ENCODE data around the gene DBF4. TPM values are rescaled to one million over a fixed set of nuclear protein-coding genes. Genes with fewer than 3 reads are reported as not detected.

The DBF4 gene
- total and polyA plus RNA-seq, 2 of the 4 experiments (the other 2 are of a cell fraction) = 6.4 to 7.2 TPM

DNA sequence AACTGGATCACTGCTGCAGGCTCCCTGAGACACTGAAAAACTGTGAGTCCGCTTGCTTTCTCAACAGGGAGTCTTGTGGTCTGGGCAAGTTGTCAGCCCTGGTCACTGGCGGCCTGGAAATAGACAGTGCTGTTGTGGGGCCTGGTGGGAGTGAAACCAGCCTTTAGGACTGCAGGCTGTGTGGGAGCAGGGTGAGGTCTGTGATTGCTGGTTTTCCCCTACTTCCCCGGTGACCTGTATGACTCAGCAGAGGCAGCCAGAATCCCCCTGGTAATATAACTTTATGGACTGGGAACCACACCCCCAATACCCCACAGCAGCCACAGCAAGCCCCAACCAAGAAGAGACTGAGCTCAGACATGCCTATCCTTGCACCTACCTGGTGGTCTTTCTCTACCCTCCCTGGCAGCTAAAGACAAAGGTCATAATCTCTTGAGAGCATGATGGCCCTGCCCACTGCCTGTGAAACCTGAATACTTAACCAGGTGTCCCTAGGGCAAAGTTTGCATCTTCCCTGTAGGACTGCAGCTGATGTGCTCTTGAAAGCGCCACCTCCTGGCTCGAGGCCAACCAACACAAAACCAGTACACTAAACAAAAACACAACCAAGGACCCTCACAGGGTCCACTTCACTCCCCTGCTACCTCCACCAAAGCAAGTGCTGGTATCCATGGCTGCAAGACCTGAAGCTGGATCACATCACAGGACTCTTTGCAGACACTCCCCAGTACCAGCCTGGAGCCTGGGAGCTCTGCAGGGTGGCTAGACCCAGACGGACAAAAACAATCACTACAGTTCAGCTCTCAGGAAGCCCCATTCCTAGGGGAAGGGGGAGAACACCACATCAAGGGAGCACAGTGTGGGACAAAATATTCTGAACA lies 50.5 kb downstream of the DBF4 start:
- Histone ChIP-seq H4K91ac (ENCODE audit: insufficient read depth, low read depth, low read length) (no peak overlapping the region), H4K20me1 (ENCODE audit: insufficient read depth, low read length) (no peaks in the 10 kb centered on the region), H3K36me3 (ENCODE audit: control insufficient read depth, insufficient read depth, low read length) (no peaks in the 10 kb centered on the region), H2BK5ac (ENCODE audit: low read depth, low read length, poor library complexity, severe bottlenecking) (no peak overlapping the region), H3K4me2 (ENCODE audit: low read depth, low read length) (no peak overlapping the region), H3K9ac (ENCODE audit: low read depth, low read length) (no peak overlapping the region), H3K14ac (replicated peaks; ENCODE audit: low read depth, low read length) (no peak overlapping the region), H3K9me3 (ENCODE audit: control insufficient read depth, insufficient read depth, low read length) (no peaks in the 10 kb centered on the region), H3K4me3 (ENCODE audit: insufficient read depth, low read depth, low read length) (no peak overlapping the region), H3K27ac (ENCODE audit: insufficient read depth, low read length) (no peak overlapping the region), H3K23ac (ENCODE audit: low read depth, low read length) (no peak overlapping the region), H2BK120ac (ENCODE audit: low read depth, low read length) (no peak overlapping the region), H2BK20ac (ENCODE audit: low read depth, low read length) (no peak overlapping the region), H3K56ac (ENCODE audit: extremely low read depth, insufficient read depth, low read length) (no peak overlapping the region), H3K79me1 (ENCODE audit: low read depth in 1 of 2, low read length in 2 of 2) (no peaks in the 10 kb centered on the region), H3K27me3 (ENCODE audit: control insufficient read depth, insufficient read depth, low read length) (no peaks in the 10 kb centered on the region; the same call in 1 of the 2 replicates), H2AFZ (replicated peaks; ENCODE audit: low read length, poor library complexity) (no peak overlapping the region), H4K8ac (ENCODE audit: low read depth in 2 of 2, low read length in 2 of 2) (no peak overlapping the region), H3K4ac (ENCODE audit: low read depth, low read length) (no peak overlapping the region), H2AK5ac (ENCODE audit: low read depth, low read length) (no peak overlapping the region), H3K18ac (ENCODE audit: low read depth, low read length) (no peak overlapping the region), H2BK15ac (ENCODE audit: low read depth, low read length) (no peak overlapping the region), H2AK9ac (replicated peaks; ENCODE audit: low read depth, low read length, poor library complexity) (no peak overlapping the region), H3K9me1 (ENCODE audit: insufficient read depth, low read length) (no peaks in the 10 kb centered on the region), H3K4me1 (ENCODE audit: control insufficient read depth, insufficient read depth, low read length) (no peaks in the 10 kb centered on the region), H4K5ac (ENCODE audit: low read depth, low read length) (no peak overlapping the region)
- BruUV-seq (replicated peaks) = no TSS peak
- ChIA-PET POLR2A (ENCODE audit: unreplicated experiment) (interaction anchor here (0.6 kb wide), 1 partner anchor 50 kb away, joined by 5 read pairs; no protein-coding TSS in a partner anchor), CTCF (no interaction called here)
- in situ Hi-C loops (cut with MboI; ENCODE audit: low sequenced_read_pairs) (no loop called here), dilution Hi-C loops (cut with HindIII; ENCODE audit: low sequenced_read_pairs, unreplicated experiment) (no loop called here), intact Hi-C loops (cut with micrococcal nuclease) (no loop called here)
- no peak for ATAC-seq (ENCODE audit: low read depth)
- DNase-seq = no peak
- WGBS, 2 experiments (ENCODE audit: extremely low coverage in 2 of 2, insufficient read length in 1 of 2) = 57% methylated on average over 1 of the region's 6 CpGs; no CpG with 5 or more reads in 1 of the 2 experiments
- no peak for TF ChIP-seq FOS (IDR thresholded peaks at IDR 0.05; ENCODE audit: low read depth, low read length)
- no peak for TF ChIP-seq SMC3 (IDR thresholded peaks at IDR 0.05; ENCODE audit: low read depth, low read length)
- no peak for TF ChIP-seq MXI1 (IDR thresholded peaks at IDR 0.05; ENCODE audit: borderline replicate concordance, low read depth, low read length)
- no peak for TF ChIP-seq MAZ (IDR thresholded peaks at IDR 0.05; ENCODE audit: borderline replicate concordance, low read depth, low read length)
- no peak for TF ChIP-seq CHD1 (IDR thresholded peaks at IDR 0.05; ENCODE audit: low read depth, low read length)
- TF ChIP-seq, protein P1, sequence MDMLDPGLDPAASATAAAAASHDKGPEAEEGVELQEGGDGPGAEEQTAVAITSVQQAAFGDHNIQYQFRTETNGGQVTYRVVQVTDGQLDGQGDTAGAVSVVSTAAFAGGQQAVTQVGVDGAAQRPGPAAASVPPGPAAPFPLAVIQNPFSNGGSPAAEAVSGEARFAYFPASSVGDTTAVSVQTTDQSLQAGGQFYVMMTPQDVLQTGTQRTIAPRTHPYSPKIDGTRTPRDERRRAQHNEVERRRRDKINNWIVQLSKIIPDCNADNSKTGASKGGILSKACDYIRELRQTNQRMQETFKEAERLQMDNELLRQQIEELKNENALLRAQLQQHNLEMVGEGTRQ (IDR thresholded peaks at IDR 0.05; ENCODE audit: low read depth, low read length) = no peak
- TF ChIP-seq RFX5 (IDR thresholded peaks at IDR 0.05; ENCODE audit: low read depth, low read length) = no peak
- no peak for TF ChIP-seq BHLHE40 (IDR thresholded peaks at IDR 0.05; ENCODE audit: low read depth, low read length)
- no peak for TF ChIP-seq MAFK (IDR thresholded peaks at IDR 0.05; ENCODE audit: low read depth, low read length)
- no peak for TF ChIP-seq POLR2A (IDR thresholded peaks at IDR 0.05; ENCODE audit: low read depth, low read length)
- no peak for TF ChIP-seq NFE2L2 (IDR thresholded peaks at IDR 0.05; ENCODE audit: low read depth, low read length)
- TF ChIP-seq CEBPB (IDR thresholded peaks at IDR 0.05; ENCODE audit: low read depth, low read length) = no peak
- no peak for TF ChIP-seq RCOR1 (IDR thresholded peaks at IDR 0.05; ENCODE audit: insufficient replicate concordance, low read length)
- TF ChIP-seq, protein P2, sequence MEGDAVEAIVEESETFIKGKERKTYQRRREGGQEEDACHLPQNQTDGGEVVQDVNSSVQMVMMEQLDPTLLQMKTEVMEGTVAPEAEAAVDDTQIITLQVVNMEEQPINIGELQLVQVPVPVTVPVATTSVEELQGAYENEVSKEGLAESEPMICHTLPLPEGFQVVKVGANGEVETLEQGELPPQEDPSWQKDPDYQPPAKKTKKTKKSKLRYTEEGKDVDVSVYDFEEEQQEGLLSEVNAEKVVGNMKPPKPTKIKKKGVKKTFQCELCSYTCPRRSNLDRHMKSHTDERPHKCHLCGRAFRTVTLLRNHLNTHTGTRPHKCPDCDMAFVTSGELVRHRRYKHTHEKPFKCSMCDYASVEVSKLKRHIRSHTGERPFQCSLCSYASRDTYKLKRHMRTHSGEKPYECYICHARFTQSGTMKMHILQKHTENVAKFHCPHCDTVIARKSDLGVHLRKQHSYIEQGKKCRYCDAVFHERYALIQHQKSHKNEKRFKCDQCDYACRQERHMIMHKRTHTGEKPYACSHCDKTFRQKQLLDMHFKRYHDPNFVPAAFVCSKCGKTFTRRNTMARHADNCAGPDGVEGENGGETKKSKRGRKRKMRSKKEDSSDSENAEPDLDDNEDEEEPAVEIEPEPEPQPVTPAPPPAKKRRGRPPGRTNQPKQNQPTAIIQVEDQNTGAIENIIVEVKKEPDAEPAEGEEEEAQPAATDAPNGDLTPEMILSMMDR (conservative IDR thresholded peaks at IDR 0.05; ENCODE audit: low read depth, low read length) = no peak
- TF ChIP-seq, protein P3, sequence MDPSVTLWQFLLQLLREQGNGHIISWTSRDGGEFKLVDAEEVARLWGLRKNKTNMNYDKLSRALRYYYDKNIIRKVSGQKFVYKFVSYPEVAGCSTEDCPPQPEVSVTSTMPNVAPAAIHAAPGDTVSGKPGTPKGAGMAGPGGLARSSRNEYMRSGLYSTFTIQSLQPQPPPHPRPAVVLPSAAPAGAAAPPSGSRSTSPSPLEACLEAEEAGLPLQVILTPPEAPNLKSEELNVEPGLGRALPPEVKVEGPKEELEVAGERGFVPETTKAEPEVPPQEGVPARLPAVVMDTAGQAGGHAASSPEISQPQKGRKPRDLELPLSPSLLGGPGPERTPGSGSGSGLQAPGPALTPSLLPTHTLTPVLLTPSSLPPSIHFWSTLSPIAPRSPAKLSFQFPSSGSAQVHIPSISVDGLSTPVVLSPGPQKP (IDR thresholded peaks at IDR 0.05; ENCODE audit: borderline replicate concordance, low read depth, low read length) = no peak

Data from IMR-90 (cell line).